SK-N-SH treated with all-trans-retinoic acid at 6 μM for 48 hours (cell line): ENCODE data around the gene DCC.

Source experiments
- ATAC-seq: fragments of 200-7000 bp; cut with Tn5 transposase; 3 replicates; pipeline ENCODE4 v1.9.1; 2020; ENCODE audit warnings: mild to moderate bottlenecking, moderate library complexity
- ARNTL ChIP-seq: fragments of 450-650 bp; formaldehyde crosslinking; IDR thresholded peaks from 2 replicates; pipeline ENCODE4 v1.5.0; 2020; ENCODE audit warnings: low read depth, mild to moderate bottlenecking, moderate library complexity, borderline replicate concordance
- BACH2 ChIP-seq: fragments of 250-450 bp; sonication (Bioruptor Pico); IDR thresholded peaks from 2 replicates; pipeline ENCODE4 v1.9.0; 2021; ENCODE audit warnings: mild to moderate bottlenecking, borderline replicate concordance
- CREB5 ChIP-seq: fragments of 250-450 bp; sonication (Bioruptor Pico); IDR thresholded peaks from 2 replicates; pipeline ENCODE4 v1.5.1; 2020; ENCODE audit warnings: low read depth, mild to moderate bottlenecking, moderate library complexity
- CSDC2 ChIP-seq: fragments of 250-450 bp; sonication (Bioruptor Pico); IDR thresholded peaks from 2 replicates; pipeline ENCODE4 v1.5.0; 2020; ENCODE audit warnings: mild to moderate bottlenecking, moderate library complexity
- CSRNP3 ChIP-seq: fragments of 250-450 bp; sonication (Bioruptor Pico); IDR thresholded peaks from 2 replicates; pipeline ENCODE4 v1.5.1; 2021; ENCODE audit warnings: mild to moderate bottlenecking, moderate library complexity
- ESRRG ChIP-seq: fragments of 250-450 bp; sonication (Bioruptor Pico); IDR thresholded peaks from 2 replicates; pipeline ENCODE4 v1.6.1; 2021; ENCODE audit warnings: mild to moderate bottlenecking
- GLIS3 ChIP-seq: fragments of 250-450 bp; sonication (Bioruptor Pico); IDR thresholded peaks from 2 replicates; pipeline ENCODE4 v1.5.0; 2020; ENCODE audit warnings: mild to moderate bottlenecking, moderate library complexity
- ISL1 ChIP-seq: fragments of 250-450 bp; sonication (Bioruptor Pico); IDR thresholded peaks from 2 replicates; pipeline ENCODE4 v2.1.2; 2022; ENCODE audit warnings: mild to moderate bottlenecking, moderate library complexity
- OSR1 ChIP-seq: fragments of 250-450 bp; sonication (Bioruptor Pico); IDR thresholded peaks from 2 replicates; pipeline ENCODE4 v1.8.0; 2022; ENCODE audit warnings: moderate library complexity, mild to moderate bottlenecking, inconsistent platforms
- PATZ1 ChIP-seq: fragments of 250-450 bp; sonication (Bioruptor Pico); IDR thresholded peaks from 2 replicates; pipeline ENCODE4 v1.8.0; 2020; ENCODE audit warnings: mild to moderate bottlenecking, moderate library complexity, borderline replicate concordance
- PPARA ChIP-seq: fragments of 250-450 bp; sonication (Bioruptor Pico); IDR thresholded peaks from 2 replicates; pipeline ENCODE4 v1.5.0; 2020; ENCODE audit warnings: mild to moderate bottlenecking, borderline replicate concordance
- RARB ChIP-seq: fragments of 250-450 bp; sonication (Bioruptor Pico); IDR thresholded peaks from 2 replicates; pipeline ENCODE4 v1.8.0; 2021; ENCODE audit warnings: mild to moderate bottlenecking, moderate library complexity
- SNAI2 ChIP-seq: fragments of 250-450 bp; sonication (Bioruptor Pico); IDR thresholded peaks from 2 replicates; pipeline ENCODE4 v1.5.0; 2020; ENCODE audit warnings: mild to moderate bottlenecking, moderate library complexity
- TOX ChIP-seq: fragments of 250-450 bp; sonication (Bioruptor Pico); IDR thresholded peaks from 2 replicates; pipeline ENCODE4 v1.8.0; 2021; ENCODE audit warnings: mild to moderate bottlenecking, moderate library complexity, borderline replicate concordance
- ZC3H10 ChIP-seq: fragments of 250-450 bp; sonication (Bioruptor Pico); IDR thresholded peaks from 2 replicates; pipeline ENCODE4 v1.5.1; 2021; ENCODE audit warnings: mild to moderate bottlenecking, moderate library complexity
- ZFP3 ChIP-seq: fragments of 250-450 bp; sonication (Bioruptor Pico); IDR thresholded peaks from 2 replicates; pipeline ENCODE4 v1.5.0; 2020; ENCODE audit warnings: mild to moderate bottlenecking, moderate library complexity
- ZFP30 ChIP-seq: fragments of 450-650 bp; formaldehyde crosslinking; IDR thresholded peaks from 2 replicates; pipeline ENCODE4 v1.5.0; 2022; ENCODE audit warnings: mild to moderate bottlenecking, moderate library complexity
- ZNF565 ChIP-seq: fragments of 450-650 bp; formaldehyde crosslinking; conservative IDR thresholded peaks from 2 replicates; pipeline ENCODE4 v1.5.0; 2020; ENCODE audit warnings: low read depth, mild to moderate bottlenecking, moderate library complexity
- ZNF70 ChIP-seq: fragments of 450-650 bp; formaldehyde crosslinking; IDR thresholded peaks from 2 replicates; pipeline ENCODE4 v1.5.0; 2020; ENCODE audit warnings: mild to moderate bottlenecking, moderate library complexity
- ZNF8 ChIP-seq: fragments of 450-650 bp; formaldehyde crosslinking; IDR thresholded peaks from 2 replicates; pipeline ENCODE4 v1.5.0; 2020; ENCODE audit warnings: mild to moderate bottlenecking, moderate library complexity
- TF ChIP-seq, protein P1 (sequence below): fragments of 250-450 bp; sonication (Bioruptor Pico); IDR thresholded peaks from 2 replicates; pipeline ENCODE4 v1.8.0; 2021; ENCODE audit warnings: low read depth, mild to moderate bottlenecking, moderate library complexity, borderline replicate concordance
- TF ChIP-seq, protein P2 (sequence below): fragments of 250-450 bp; sonication (Bioruptor Pico); IDR thresholded peaks from 2 replicates; pipeline ENCODE4 v1.5.0; 2020; ENCODE audit warnings: mild to moderate bottlenecking, moderate library complexity

The DCC gene

GRCh38 chr18:52426041-52426440, 86.0 kb downstream of the DCC start:
- ATAC-seq, result no peak
- no peak for TF ChIP-seq ZC3H10 (CRISPR knock-in tag)
- TF ChIP-seq RARB (CRISPR knock-in tag), result no peak
- TF ChIP-seq ZFP30 (CRISPR knock-in tag), result no peak
- TF ChIP-seq, protein P1, sequence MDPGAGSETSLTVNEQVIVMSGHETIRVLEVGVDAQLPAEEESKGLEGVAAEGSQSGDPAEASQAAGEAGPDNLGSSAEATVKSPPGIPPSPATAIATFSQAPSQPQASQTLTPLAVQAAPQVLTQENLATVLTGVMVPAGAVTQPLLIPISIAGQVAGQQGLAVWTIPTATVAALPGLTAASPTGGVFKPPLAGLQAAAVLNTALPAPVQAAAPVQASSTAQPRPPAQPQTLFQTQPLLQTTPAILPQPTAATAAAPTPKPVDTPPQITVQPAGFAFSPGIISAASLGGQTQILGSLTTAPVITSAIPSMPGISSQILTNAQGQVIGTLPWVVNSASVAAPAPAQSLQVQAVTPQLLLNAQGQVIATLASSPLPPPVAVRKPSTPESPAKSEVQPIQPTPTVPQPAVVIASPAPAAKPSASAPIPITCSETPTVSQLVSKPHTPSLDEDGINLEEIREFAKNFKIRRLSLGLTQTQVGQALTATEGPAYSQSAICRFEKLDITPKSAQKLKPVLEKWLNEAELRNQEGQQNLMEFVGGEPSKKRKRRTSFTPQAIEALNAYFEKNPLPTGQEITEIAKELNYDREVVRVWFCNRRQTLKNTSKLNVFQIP (CRISPR knock-in tag), result no peak
- no peak for TF ChIP-seq CSRNP3
- no peak for TF ChIP-seq OSR1 (CRISPR knock-in tag)
- TF ChIP-seq PATZ1 (CRISPR knock-in tag), result no peak
- TF ChIP-seq GLIS3 (CRISPR knock-in tag), result no peak
- no peak for TF ChIP-seq ZFP3 (CRISPR knock-in tag)
- TF ChIP-seq BACH2 (CRISPR knock-in tag), result no peak
- no peak for TF ChIP-seq ARNTL (CRISPR knock-in tag)
- no peak for TF ChIP-seq CSDC2
- no peak for TF ChIP-seq ESRRG (CRISPR knock-in tag)
- no peak for TF ChIP-seq PPARA
- no peak for TF ChIP-seq ZNF70 (CRISPR knock-in tag)
- TF ChIP-seq ZNF565 (CRISPR knock-in tag), result no peak
- TF ChIP-seq ISL1 (CRISPR knock-in tag), result no peak
- no peak for TF ChIP-seq TOX (CRISPR knock-in tag)
- TF ChIP-seq, all 23 proteins: peak for 0

DNA sequence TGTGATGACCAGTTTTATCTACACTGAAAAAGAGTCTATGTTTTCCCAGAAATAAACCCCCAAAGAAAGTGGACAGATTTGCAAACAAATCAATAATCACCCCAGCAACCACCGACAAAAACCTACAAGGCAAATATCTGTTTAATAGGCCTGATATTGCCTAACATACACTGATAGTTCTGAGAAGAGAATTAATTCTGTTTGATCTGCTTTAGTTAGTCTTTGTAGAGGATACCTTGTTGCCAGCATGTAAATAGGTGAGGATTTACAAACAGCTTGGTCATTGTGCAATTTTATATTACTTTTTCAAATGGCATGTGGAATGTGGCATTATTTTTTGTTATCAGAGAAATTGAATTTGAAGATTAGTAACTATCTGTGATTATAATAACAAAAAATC, 86.5 kb downstream of the DCC start:
- TF ChIP-seq TOX (CRISPR knock-in tag) (no peak), ZNF8 (CRISPR knock-in tag) (no peak), BACH2 (CRISPR knock-in tag) (no peak)
- ATAC-seq, result no peak

DNA sequence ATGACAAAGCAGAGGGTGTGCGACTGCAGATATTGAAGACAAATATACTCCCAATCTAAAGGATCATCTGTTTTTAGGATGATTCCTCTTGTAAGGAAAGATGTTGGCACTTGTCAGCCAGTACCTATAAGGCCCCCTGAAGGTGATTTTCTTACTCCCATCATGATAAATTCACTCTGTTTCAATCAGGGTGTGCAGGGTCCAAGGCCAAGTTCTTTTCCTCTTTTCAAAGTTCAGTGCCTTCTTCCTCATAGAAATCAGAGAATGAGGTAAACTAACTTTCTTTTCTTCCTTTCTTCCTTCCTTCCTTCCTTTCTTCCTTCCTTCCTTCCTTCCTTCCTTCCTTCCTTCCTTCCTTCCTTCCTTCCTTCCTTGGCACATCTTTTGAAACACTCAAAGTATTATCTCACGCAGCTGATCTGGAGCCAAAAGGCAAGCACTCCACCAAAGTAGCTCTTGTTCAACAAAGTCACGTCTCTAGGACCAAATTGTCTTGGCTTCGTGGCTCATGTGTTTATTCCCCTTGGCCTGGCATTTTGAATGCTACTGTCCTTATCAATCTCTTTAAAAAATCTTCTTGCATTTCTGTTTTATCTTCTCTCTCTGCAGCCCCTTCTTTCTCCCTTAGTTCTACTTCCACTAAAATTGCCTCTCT, 87.7 kb downstream of the DCC start:
- no peak for TF ChIP-seq RARB (CRISPR knock-in tag)
- no peak for TF ChIP-seq CREB5
- TF ChIP-seq ZNF70 (CRISPR knock-in tag), result no peak
- TF ChIP-seq ZFP3 (CRISPR knock-in tag), result no peak
- no peak for TF ChIP-seq SNAI2 (CRISPR knock-in tag)
- TF ChIP-seq, protein P1 (CRISPR knock-in tag), result no peak
- TF ChIP-seq, protein P2, sequence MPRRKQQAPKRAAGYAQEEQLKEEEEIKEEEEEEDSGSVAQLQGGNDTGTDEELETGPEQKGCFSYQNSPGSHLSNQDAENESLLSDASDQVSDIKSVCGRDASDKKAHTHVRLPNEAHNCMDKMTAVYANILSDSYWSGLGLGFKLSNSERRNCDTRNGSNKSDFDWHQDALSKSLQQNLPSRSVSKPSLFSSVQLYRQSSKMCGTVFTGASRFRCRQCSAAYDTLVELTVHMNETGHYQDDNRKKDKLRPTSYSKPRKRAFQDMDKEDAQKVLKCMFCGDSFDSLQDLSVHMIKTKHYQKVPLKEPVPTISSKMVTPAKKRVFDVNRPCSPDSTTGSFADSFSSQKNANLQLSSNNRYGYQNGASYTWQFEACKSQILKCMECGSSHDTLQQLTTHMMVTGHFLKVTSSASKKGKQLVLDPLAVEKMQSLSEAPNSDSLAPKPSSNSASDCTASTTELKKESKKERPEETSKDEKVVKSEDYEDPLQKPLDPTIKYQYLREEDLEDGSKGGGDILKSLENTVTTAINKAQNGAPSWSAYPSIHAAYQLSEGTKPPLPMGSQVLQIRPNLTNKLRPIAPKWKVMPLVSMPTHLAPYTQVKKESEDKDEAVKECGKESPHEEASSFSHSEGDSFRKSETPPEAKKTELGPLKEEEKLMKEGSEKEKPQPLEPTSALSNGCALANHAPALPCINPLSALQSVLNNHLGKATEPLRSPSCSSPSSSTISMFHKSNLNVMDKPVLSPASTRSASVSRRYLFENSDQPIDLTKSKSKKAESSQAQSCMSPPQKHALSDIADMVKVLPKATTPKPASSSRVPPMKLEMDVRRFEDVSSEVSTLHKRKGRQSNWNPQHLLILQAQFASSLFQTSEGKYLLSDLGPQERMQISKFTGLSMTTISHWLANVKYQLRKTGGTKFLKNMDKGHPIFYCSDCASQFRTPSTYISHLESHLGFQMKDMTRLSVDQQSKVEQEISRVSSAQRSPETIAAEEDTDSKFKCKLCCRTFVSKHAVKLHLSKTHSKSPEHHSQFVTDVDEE, result no peak
- no peak for TF ChIP-seq ZNF8 (CRISPR knock-in tag)
- TF ChIP-seq OSR1 (CRISPR knock-in tag), result no peak
- no peak for TF ChIP-seq ESRRG (CRISPR knock-in tag)
- no peak for TF ChIP-seq CSDC2
- TF ChIP-seq ZFP30 (CRISPR knock-in tag), result no peak
- TF ChIP-seq CSRNP3, result no peak
- TF ChIP-seq TOX (CRISPR knock-in tag), result no peak
- no peak for TF ChIP-seq ARNTL (CRISPR knock-in tag)
- TF ChIP-seq PATZ1 (CRISPR knock-in tag), result no peak
- TF ChIP-seq PPARA, result no peak
- ATAC-seq, result no peak
